Osteocyte (in vitro differentiated cells): ENCODE measurements around the gene SLC28A1. TPM values are rescaled to one million over a fixed set of nuclear protein-coding genes. Genes with fewer than 3 reads are reported as not detected.

Experiments used
- DNase-seq: peaks from one replicate; pipeline ENCODE4 v3.0.0; 2021; ENCODE audit warnings: mixed read lengths; ENCODE audit not compliant: unreplicated experiment; ENCODE audit errors: extremely low spot score
- H3K27ac Mint-ChIP-seq: one replicate; pipeline ENCODE4 v1.8.0; 2021; ENCODE audit warnings: mild to moderate bottlenecking, mixed read lengths; ENCODE audit not compliant: unreplicated experiment
- H3K27me3 Mint-ChIP-seq: one replicate; pipeline ENCODE4 v1.8.0; 2021; ENCODE audit warnings: mixed read lengths; ENCODE audit not compliant: unreplicated experiment
- H3K36me3 Mint-ChIP-seq: one replicate; pipeline ENCODE4 v1.8.0; 2021; ENCODE audit warnings: mixed read lengths; ENCODE audit not compliant: unreplicated experiment
- H3K4me1 Mint-ChIP-seq: one replicate; pipeline ENCODE4 v1.8.0; 2021; ENCODE audit warnings: mixed read lengths; ENCODE audit not compliant: unreplicated experiment
- H3K4me3 Mint-ChIP-seq: one replicate; pipeline ENCODE4 v1.8.0; 2021; ENCODE audit warnings: mild to moderate bottlenecking, moderate library complexity, mixed read lengths; ENCODE audit not compliant: unreplicated experiment
- H3K9me3 Mint-ChIP-seq: one replicate; pipeline ENCODE4 v1.8.0; 2021; ENCODE audit warnings: mixed read lengths; ENCODE audit not compliant: unreplicated experiment
- total RNA-seq: library from RNA; stranded (reverse); gene quantifications from 2 replicates; pipeline ENCODE4 v1.2.1, GENCODE V29; 2021
- TF ChIP-seq, protein P1 (sequence below): fragments of 200-600 bp; sonication (generic); IDR thresholded peaks from 2 replicates; pipeline ENCODE4 v1.5.0; 2021; ENCODE audit warnings: antibody characterized with exemption, mild to moderate bottlenecking, moderate library complexity

SLC28A1 gene
- total RNA-seq, 1 donor from 2014 or later = not detected

DNA sequence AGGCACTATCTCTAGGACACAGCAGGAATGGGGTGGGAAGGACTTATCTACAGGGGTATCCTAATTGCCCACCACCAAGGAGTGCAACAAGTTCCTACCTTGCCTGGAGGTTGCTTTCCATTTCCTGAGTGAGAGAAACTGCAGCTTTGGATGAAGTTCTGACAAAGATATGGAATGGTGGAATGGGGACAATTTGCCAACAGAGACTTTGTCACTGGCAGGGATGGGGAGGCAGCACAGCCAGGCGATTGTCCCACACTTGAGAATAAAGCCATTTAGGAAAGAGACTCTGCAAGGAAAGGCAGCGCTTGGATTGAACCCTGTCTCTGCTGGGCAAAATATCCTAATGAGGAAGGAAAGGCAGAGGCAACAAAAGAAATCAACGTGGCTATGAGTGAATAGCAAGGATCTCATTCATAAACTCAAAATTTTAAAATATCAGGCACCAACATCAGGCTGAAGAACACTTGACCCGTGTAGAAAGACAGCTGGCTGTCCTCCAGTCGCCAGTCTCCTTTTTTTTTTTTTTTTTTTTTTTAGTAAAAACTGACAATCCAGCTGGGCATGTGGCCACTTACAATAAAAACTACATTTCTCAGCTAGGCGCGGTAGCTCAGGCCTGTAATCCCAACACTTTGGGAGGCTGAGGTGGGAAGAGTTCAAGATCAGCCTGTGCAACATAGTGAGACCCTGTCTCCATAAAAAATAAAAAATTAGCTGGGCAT, 65.5 kb downstream of the SLC28A1 start:
- DNase-seq = no peak

DNA sequence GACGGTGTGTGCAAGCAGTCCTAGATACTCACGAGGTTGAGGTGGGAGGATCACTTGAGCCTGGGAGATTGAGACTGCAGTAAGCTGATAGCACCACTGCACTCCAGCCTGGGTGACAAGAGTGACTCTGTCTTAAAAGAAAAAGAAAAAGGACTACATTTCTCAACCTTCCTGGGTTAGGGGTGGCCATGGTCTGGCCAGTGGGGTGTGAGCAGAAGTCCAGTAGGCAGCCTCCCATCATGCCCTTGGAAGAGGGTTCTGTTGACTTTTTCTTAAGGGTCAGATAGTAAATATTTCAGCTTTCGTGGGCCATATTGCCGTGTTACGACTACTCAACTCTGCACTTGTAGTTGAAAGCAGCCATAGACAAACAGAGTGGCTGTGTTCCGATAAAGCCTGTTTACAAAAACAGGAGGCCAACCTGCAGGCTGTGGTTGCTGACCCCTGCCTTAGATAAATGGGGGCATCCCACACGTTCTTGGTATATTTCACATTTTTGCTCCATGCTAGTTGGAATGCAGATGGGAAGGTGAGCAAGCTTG, 66.2 kb downstream of the SLC28A1 start:
- Mint-ChIP-seq H3K9me3 (no peaks in the 10 kb centered on the region), H3K27me3 (peaks cover under 1% of the 10 kb centered on the region), H3K36me3 (no peaks in the 10 kb centered on the region), H3K27ac (no peak overlapping the region), H3K4me3 (no peak overlapping the region), H3K4me1 (peaks cover 15% of the 10 kb centered on the region)
- TF ChIP-seq, protein P1, sequence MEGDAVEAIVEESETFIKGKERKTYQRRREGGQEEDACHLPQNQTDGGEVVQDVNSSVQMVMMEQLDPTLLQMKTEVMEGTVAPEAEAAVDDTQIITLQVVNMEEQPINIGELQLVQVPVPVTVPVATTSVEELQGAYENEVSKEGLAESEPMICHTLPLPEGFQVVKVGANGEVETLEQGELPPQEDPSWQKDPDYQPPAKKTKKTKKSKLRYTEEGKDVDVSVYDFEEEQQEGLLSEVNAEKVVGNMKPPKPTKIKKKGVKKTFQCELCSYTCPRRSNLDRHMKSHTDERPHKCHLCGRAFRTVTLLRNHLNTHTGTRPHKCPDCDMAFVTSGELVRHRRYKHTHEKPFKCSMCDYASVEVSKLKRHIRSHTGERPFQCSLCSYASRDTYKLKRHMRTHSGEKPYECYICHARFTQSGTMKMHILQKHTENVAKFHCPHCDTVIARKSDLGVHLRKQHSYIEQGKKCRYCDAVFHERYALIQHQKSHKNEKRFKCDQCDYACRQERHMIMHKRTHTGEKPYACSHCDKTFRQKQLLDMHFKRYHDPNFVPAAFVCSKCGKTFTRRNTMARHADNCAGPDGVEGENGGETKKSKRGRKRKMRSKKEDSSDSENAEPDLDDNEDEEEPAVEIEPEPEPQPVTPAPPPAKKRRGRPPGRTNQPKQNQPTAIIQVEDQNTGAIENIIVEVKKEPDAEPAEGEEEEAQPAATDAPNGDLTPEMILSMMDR = no peak
- DNase-seq = no peak

More for the DNA sequence above, 65.5 kb downstream of the SLC28A1 start:
- TF ChIP-seq, protein P1 = no peak
- Mint-ChIP-seq H3K27me3 (no peaks in the 10 kb centered on the region), H3K27ac (no peak overlapping the region), H3K9me3 (no peaks in the 10 kb centered on the region), H3K36me3 (no peaks in the 10 kb centered on the region), H3K4me1 (peaks cover 13% of the 10 kb centered on the region), H3K4me3 (no peak overlapping the region)

DNA sequence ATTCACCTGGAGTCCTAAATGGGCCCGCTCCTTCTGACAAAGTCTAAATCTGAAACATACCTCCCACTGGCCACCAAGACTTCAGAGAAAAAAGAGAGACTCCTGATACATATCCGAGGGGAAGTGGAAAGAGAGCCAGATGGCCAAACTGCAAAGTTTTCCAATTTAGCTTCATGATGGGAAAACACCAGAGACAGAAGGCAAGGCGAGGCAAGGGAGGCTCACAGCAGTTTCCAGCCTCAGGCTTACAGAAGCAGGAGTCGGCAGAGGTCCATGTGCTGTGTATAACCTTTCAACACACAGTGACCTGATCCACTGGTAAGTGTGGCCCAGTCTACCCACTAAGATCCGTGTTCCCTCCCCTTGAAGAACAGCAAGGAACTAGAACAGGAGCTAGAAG, 67.3 kb downstream of the SLC28A1 start:
- no peak overlapping the region for H3K27ac Mint-ChIP-seq

DNA sequence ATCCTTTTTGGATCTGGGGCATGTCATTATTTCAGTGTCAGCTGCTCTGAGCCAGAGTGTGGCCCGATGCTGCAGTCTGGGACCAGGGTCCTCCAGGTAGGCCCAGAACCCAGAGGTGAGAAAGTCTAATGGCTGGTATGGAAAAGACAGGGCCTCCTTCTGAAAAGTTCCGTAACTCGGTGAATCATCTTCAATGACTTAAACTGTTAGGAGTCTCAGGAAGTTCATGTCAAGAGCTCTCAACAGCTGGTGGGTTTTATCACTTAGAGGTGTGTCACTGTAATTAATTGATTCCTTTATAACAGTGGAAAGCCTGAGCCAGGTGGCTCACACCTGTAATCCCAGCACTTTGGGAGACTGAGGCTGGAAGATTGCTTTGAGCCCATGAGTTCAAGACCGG, 68.7 kb downstream of the SLC28A1 start:
- no peak overlapping the region for H3K4me3 Mint-ChIP-seq
- H3K4me1 Mint-ChIP-seq = peaks cover 13% of the 10 kb centered on the region
- TF ChIP-seq, protein P1 = no peak
- H3K9me3 Mint-ChIP-seq = peaks cover 4% of the 10 kb centered on the region
- H3K27me3 Mint-ChIP-seq = peaks cover 11% of the 10 kb centered on the region
- no peak overlapping the region for H3K27ac Mint-ChIP-seq
- peaks cover 2% of the 10 kb centered on the region for H3K36me3 Mint-ChIP-seq
- no peak for DNase-seq

More for the DNA sequence above, 67.3 kb downstream of the SLC28A1 start:
- H3K4me3 Mint-ChIP-seq = no peak overlapping the region
- no peaks in the 10 kb centered on the region for H3K36me3 Mint-ChIP-seq
- no peaks in the 10 kb centered on the region for H3K9me3 Mint-ChIP-seq
- peaks cover 7% of the 10 kb centered on the region for H3K27me3 Mint-ChIP-seq
- DNase-seq = no peak
- TF ChIP-seq, protein P1 = no peak
- peaks cover 15% of the 10 kb centered on the region for H3K4me1 Mint-ChIP-seq

DNA sequence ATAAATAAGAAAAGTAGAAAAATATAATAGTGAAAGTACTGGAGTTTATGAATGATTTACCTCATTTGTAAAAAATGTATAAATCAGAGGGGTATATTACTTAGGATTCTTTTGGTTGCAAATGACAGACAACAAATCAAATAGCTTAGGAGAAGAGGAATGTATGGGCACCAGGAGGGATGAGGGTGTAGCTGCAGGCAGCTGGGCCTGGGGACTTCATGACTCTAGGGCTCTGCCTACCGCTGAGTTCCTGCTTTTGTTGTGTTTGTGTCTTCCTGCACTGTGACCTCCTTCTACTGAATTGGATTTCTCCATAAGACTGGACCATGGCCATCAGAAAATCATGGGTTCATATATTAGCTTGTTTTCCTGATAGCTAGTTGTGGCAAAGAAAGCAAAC, 69.3 kb downstream of the SLC28A1 start:
- peaks cover 11% of the 10 kb centered on the region for H3K27me3 Mint-ChIP-seq
- H3K36me3 Mint-ChIP-seq = peaks cover 2% of the 10 kb centered on the region
- no peak overlapping the region for H3K4me3 Mint-ChIP-seq
- DNase-seq = no peak
- no peak overlapping the region for H3K27ac Mint-ChIP-seq
- H3K9me3 Mint-ChIP-seq = peaks cover 4% of the 10 kb centered on the region
- peaks cover 7% of the 10 kb centered on the region for H3K4me1 Mint-ChIP-seq
- TF ChIP-seq, protein P1 = no peak
